ENCODE data around the gene TAF5.
A peak's percentile ranks its signal among the peaks of the same experiment; 100 is the strongest.

TAF5 gene

DNA sequence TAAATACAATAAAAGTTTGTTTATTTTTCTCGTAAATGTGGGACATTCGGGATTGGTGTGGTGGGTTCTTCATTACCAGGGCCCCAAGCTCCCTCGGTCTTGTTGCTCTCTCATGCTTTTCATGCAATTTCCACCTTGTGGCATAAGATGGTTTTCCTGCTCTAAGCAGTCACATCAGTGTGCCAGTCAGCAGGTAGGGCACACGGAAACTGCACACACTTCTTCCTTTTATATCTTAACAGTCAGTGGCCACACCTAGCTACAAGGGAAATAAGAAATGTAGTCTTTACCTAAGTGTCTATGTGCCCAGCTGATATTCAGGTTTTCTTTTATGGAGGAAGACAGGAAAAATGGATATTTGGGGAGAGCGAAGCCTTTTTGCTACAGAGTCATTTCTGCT is 6.5 kb downstream of the TAF5 start:
- no peak for DNase-seq (ENCODE audit: extremely low read depth, low read depth)
- no peak overlapping the region for H3K4me3 ChIP-seq (replicated peaks; ENCODE audit: low read depth, low read length)
- TF ChIP-seq, protein P1, sequence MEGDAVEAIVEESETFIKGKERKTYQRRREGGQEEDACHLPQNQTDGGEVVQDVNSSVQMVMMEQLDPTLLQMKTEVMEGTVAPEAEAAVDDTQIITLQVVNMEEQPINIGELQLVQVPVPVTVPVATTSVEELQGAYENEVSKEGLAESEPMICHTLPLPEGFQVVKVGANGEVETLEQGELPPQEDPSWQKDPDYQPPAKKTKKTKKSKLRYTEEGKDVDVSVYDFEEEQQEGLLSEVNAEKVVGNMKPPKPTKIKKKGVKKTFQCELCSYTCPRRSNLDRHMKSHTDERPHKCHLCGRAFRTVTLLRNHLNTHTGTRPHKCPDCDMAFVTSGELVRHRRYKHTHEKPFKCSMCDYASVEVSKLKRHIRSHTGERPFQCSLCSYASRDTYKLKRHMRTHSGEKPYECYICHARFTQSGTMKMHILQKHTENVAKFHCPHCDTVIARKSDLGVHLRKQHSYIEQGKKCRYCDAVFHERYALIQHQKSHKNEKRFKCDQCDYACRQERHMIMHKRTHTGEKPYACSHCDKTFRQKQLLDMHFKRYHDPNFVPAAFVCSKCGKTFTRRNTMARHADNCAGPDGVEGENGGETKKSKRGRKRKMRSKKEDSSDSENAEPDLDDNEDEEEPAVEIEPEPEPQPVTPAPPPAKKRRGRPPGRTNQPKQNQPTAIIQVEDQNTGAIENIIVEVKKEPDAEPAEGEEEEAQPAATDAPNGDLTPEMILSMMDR (IDR thresholded peaks at IDR 0.05; ENCODE audit: low read depth, low read length, missing control alignments), result no peak

DNA sequence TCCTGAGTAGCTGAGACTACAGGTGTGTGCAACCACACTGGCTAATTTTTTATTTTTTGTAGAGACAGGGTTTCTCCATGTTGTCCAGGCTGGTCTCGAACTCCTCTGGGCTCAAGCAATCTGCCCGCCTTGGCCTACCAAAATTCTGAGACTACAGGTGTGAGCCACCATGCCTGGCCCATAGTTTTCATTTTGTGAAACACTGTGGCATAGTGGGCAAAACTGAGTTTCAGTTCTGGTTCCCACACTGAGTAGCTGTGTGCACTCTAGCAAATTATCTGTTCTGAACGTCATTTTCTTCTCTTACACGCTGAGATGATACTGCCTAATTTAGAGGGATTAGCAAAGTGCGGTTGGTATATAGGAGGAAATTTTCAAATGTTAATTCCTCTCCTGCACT is 15.0 kb downstream of the TAF5 start:
- no peak for DNase-seq (ENCODE audit: extremely low read depth, low read depth)

GRCh38 chr10:103394180-103394579 is 26.4 kb downstream of the TAF5 start:
- no peak for DNase-seq (ENCODE audit: extremely low read depth, low read depth)
- H3K4me3 ChIP-seq (replicated peaks; ENCODE audit: low read depth, low read length), result peak overlapping the region; percentile 98; the same call in 1 of the 2 replicates
- TF ChIP-seq, protein P1 (IDR thresholded peaks at IDR 0.05; ENCODE audit: low read depth, low read length, missing control alignments), result no peak

More for the DNA sequence above, 15.0 kb downstream of the TAF5 start:
- no peak overlapping the region for H3K4me3 ChIP-seq (replicated peaks; ENCODE audit: low read depth, low read length)
- TF ChIP-seq, protein P1 (IDR thresholded peaks at IDR 0.05; ENCODE audit: low read depth, low read length, missing control alignments), result no peak

- H3K4me3 ChIP-seq (replicated peaks; ENCODE audit: low read depth, low read length), result peak overlapping the region; percentile 98
- TF ChIP-seq, protein P1 (IDR thresholded peaks at IDR 0.05; ENCODE audit: low read depth, low read length, missing control alignments), result no peak
- DNase-seq (ENCODE audit: extremely low read depth, low read depth), result no peak
Observed at GRCh38 chr10:103395754-103396066, 27.9 kb downstream of the TAF5 start.

- peak; percentile 95 for DNase-seq (ENCODE audit: extremely low read depth, low read depth)
- H3K4me3 ChIP-seq (replicated peaks; ENCODE audit: low read depth, low read length), result peak within 1 kb of the TSS; percentile 98
- TF ChIP-seq, protein P1 (IDR thresholded peaks at IDR 0.05; ENCODE audit: low read depth, low read length, missing control alignments), result peak; percentile 4
Observed at GRCh38 chr10:103396067-103396788, 28.5 kb downstream of the TAF5 start, which contains the start of the genes ATP5MK and PDCD11. Gene ATP5MK (minus strand): TSS chr10:103396475. CDS start chr10:103392457, 4,018 bp downstream. Gene PDCD11 (plus strand): TSS chr10:103396626. CDS start chr10:103398427, 1,801 bp downstream.

DNA sequence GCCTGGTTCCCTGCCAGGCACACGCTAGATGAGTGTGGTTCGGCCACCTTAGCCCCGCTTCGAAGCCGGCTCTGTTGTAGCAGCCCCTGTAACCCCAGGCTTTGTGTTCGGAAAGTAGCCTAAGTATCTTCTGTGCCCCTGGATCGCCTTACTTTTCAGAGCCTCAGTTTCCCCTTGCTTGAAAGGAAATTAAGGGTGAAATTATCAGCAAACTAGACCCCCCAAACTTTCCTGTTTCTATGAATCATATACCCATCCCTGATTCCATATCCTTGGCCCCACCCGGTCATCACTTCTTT is 29.0 kb downstream of the TAF5 start:
- TF ChIP-seq, protein P1 (IDR thresholded peaks at IDR 0.05; ENCODE audit: low read depth, low read length, missing control alignments), result no peak
- no peak for DNase-seq (ENCODE audit: extremely low read depth, low read depth)
- H3K4me3 ChIP-seq (replicated peaks; ENCODE audit: low read depth, low read length), result peak overlapping the region; percentile 98
